Caco-2 (cell line): Measurements from ENCODE around the gene GNPDA2. TPM values are rescaled to one million over a fixed set of nuclear protein-coding genes. Genes with fewer than 3 reads are reported as not detected.

Experiments used
- BruUV-seq: library from RNA; stranded (reverse); fragments of 400-500 nt; replicated peaks from 2 replicates; lab custom pipeline; 2021; lab: Mats Ljungman, UMichigan
- CTCF ChIA-PET: fragments of 300-600 bp; sonication (Branson Sonifier 250); formaldehyde crosslinking; loops from one replicate; lab custom pipeline; 2022; ENCODE audit warnings: antibody characterized with exemption; lab: Charles Lee
- POLR2A ChIA-PET: fragments of 300-600 bp; sonication (Branson Sonifier 250); formaldehyde crosslinking; loops from one replicate; lab custom pipeline; 2022; ENCODE audit warnings: antibody characterized with exemption; lab: Charles Lee
- DNase-seq, 2 experiments: peaks; one replicate each; pipeline versions ENCODE4 v3.0.0 to v3.0.0-alpha.2; 2020 to 2022
- H3K27me3 ChIP-seq: replicated peaks from 2 replicates; pipeline ENCODE4 v1.6.0; 2011; ENCODE audit warnings: low read length; ENCODE audit not compliant: control insufficient read depth, insufficient read depth
- H3K36me3 ChIP-seq: 2 replicates; pipeline ENCODE4 v1.5.1; 2011; ENCODE audit warnings: low read length; ENCODE audit not compliant: control insufficient read depth, insufficient read depth
- H3K4me1 ChIP-seq: fragments of 250-450 bp; sonication (Bioruptor Pico); 2 replicates; pipeline ENCODE4 v1.5.1; 2020; ENCODE audit warnings: mild to moderate bottlenecking
- H3K4me3 ChIP-seq: 2 replicates; pipeline ENCODE4 v1.5.1; 2011; ENCODE audit warnings: low read depth, mild to moderate bottlenecking, control low read depth, low read length
- H3K9me3 ChIP-seq: fragments of 250-450 bp; sonication (Bioruptor Pico); 2 replicates; pipeline ENCODE4 v1.5.1; 2020; ENCODE audit warnings: mild to moderate bottlenecking, moderate library complexity
- H3K27ac Mint-ChIP-seq: one replicate; pipeline ENCODE4 v1.8.0; 2022; ENCODE audit warnings: mixed read lengths; ENCODE audit not compliant: unreplicated experiment
- H3K27me3 Mint-ChIP-seq: one replicate; pipeline ENCODE4 v1.8.0; 2022; ENCODE audit warnings: mixed read lengths; ENCODE audit not compliant: insufficient read depth, unreplicated experiment
- H3K36me3 Mint-ChIP-seq: one replicate; pipeline ENCODE4 v1.8.0; 2022; ENCODE audit warnings: mild to moderate bottlenecking, mixed read lengths; ENCODE audit not compliant: insufficient read depth, unreplicated experiment
- H3K4me1 Mint-ChIP-seq: one replicate; pipeline ENCODE4 v1.8.0; 2022; ENCODE audit warnings: low read depth, mixed read lengths; ENCODE audit not compliant: unreplicated experiment
- H3K4me3 Mint-ChIP-seq: one replicate; pipeline ENCODE4 v1.8.0; 2022; ENCODE audit warnings: mild to moderate bottlenecking, moderate library complexity, mixed read lengths; ENCODE audit not compliant: unreplicated experiment
- H3K9me3 Mint-ChIP-seq: one replicate; pipeline ENCODE4 v1.8.0; 2022; ENCODE audit warnings: mixed read lengths; ENCODE audit not compliant: unreplicated experiment
- CTCF ChIP-seq, 2 experiments: fragments of 200-600 bp in 1 of 2; IDR thresholded peaks; 1 replicate in 1 of 2; 2 replicates in 1 of 2; pipeline versions ENCODE4 v1.5.1 to v1.8.0; 2011 to 2022; ENCODE audit warnings: antibody characterized with exemption in 1 of 2, control low read depth in 1 of 2, inconsistent platforms in 1 of 2, low read depth in 1 of 2, low read length in 1 of 2, mild to moderate bottlenecking in 1 of 2, moderate library complexity in 1 of 2; ENCODE audit not compliant: insufficient read depth in 1 of 2, severe bottlenecking in 1 of 2, unreplicated experiment in 1 of 2
- intact Hi-C: fragments of 100-400 bp; cut with micrococcal nuclease; formaldehyde crosslinking; loops from one replicate; pipeline ENCODE4 v1.10.0; 2022; ENCODE audit not compliant: unreplicated experiment
- total RNA-seq: library from RNA; stranded (reverse); gene quantifications from 2 replicates; pipeline ENCODE4 v1.2.3, GENCODE V29; 2022

The GNPDA2 gene
- total RNA-seq, 1 experiment from 2014 or later, result 4.8 TPM

DNA sequence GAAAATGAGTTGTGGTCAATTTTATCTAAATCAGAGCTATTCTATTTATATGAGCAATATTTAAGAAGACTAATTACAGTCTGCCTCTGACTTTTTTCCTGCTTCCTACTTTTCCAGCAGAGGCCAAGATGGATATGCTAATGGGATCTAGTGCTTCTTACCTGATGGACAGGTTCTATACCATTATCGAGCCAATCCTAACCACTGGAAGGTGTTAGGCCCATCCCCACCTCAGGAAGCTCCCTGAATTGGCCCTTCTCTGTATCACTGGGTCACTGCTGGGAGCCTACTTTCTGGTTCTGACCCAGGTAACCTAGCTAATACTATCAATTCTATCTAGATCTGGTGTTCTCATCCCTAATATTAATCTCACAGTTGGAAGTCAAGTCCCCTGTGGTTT lies 74.4 kb downstream of the GNPDA2 start:
- H3K4me3 ChIP-seq, result no peak overlapping the region
- ChIA-PET POLR2A (no interaction called here), CTCF (no interaction called here)
- Mint-ChIP-seq H3K36me3 (no peaks in the 10 kb centered on the region), H3K27me3 (no peaks in the 10 kb centered on the region), H3K4me3 (no peak overlapping the region), H3K9me3 (no peaks in the 10 kb centered on the region), H3K27ac (no peak overlapping the region), H3K4me1 (no peaks in the 10 kb centered on the region)
- no peaks in the 10 kb centered on the region for H3K9me3 ChIP-seq
- H3K4me1 ChIP-seq, result no peaks in the 10 kb centered on the region
- intact Hi-C loops, result no loop called here
- H3K27me3 ChIP-seq, result no peaks in the 10 kb centered on the region
- BruUV-seq, result no TSS peak
- no peak for DNase-seq
- no peaks in the 10 kb centered on the region for H3K36me3 ChIP-seq
- no peak for TF ChIP-seq CTCF (IDR thresholded peaks at IDR 0.05; ENCODE audit: insufficient read depth in 1 of 2, low read depth in 1 of 2, low read length in 1 of 2, severe bottlenecking in 1 of 2, unreplicated experiment in 1 of 2)

Other genes with a start within 250 kb of the GNPDA2 start
- gene YIPF7, start 74.9 kb downstream of the GNPDA2 start, total RNA-seq, result not detected in 2 replicates
- 27.6 and 29.0 TPM in 2 replicates for gene GUF1, start 48.1 kb downstream of the GNPDA2 start, total RNA-seq